ENCODE measurements around the gene C1QTNF5.

GRCh38 chr11:119293461-119293860, 47.2 kb downstream of the C1QTNF5 start:
- TF ChIP-seq CTCF (IDR thresholded peaks at IDR 0.05; ENCODE audit: poor library complexity) (no peak), EZH2phosphoT487 (IDR thresholded peaks at IDR 0.05; ENCODE audit: low read depth, severe bottlenecking, unreplicated experiment) (no peak), EZH2 (IDR thresholded peaks at IDR 0.05; ENCODE audit: borderline replicate concordance) (no peak)

All from hepatocyte (in vitro differentiated cells).